NT2/D1 (cell line): ENCODE results near the gene CLEC18B.
"Not testable (repeated sequence)": the region's sequence is repeated elsewhere in the genome, so short reads cannot be mapped to it uniquely, and the experiment has no call there.

Experiments
- DNase-seq: peaks from one replicate; pipeline ENCODE4 v3.0.0-alpha.2; 2011; ENCODE audit warnings: low read depth, low spot score
- H3K27me3 ChIP-seq: 2 replicates; pipeline ENCODE4 v1.6.0; 2011; ENCODE audit warnings: mild to moderate bottlenecking; ENCODE audit not compliant: insufficient read length, insufficient read depth
- H3K36me3 ChIP-seq: 2 replicates; pipeline ENCODE4 v1.6.1; 2011; ENCODE audit warnings: mild to moderate bottlenecking, low read length, mixed read lengths; ENCODE audit not compliant: insufficient read depth, insufficient read length
- H3K4me1 ChIP-seq: 2 replicates; pipeline ENCODE4 v1.5.1; 2011; ENCODE audit not compliant: insufficient read depth, insufficient read length
- H3K4me3 ChIP-seq: 2 replicates; pipeline ENCODE4 v1.5.1; 2011; ENCODE audit warnings: low read depth; ENCODE audit not compliant: insufficient read length
- H3K9ac ChIP-seq: 2 replicates; pipeline ENCODE4 v1.6.0; 2011; ENCODE audit warnings: low read depth; ENCODE audit not compliant: insufficient read length
- H3K9me3 ChIP-seq: 2 replicates; pipeline ENCODE4 v1.5.1; 2011; ENCODE audit warnings: mild to moderate bottlenecking, low read length; ENCODE audit not compliant: insufficient read depth
- SUZ12 ChIP-seq: IDR thresholded peaks from 2 replicates; pipeline ENCODE4 v1.6.1; 2011; ENCODE audit not compliant: insufficient read length, insufficient read depth; ENCODE audit errors: extremely low read depth
- YY1 ChIP-seq: IDR thresholded peaks from 2 replicates; pipeline ENCODE4 v1.6.1; 2011; ENCODE audit not compliant: insufficient read length, insufficient read depth
- ZNF274 ChIP-seq: IDR thresholded peaks from 2 replicates; pipeline ENCODE4 v1.6.1; 2011; ENCODE audit warnings: mild to moderate bottlenecking, low read depth, low read length

Gene CLEC18B

DNA sequence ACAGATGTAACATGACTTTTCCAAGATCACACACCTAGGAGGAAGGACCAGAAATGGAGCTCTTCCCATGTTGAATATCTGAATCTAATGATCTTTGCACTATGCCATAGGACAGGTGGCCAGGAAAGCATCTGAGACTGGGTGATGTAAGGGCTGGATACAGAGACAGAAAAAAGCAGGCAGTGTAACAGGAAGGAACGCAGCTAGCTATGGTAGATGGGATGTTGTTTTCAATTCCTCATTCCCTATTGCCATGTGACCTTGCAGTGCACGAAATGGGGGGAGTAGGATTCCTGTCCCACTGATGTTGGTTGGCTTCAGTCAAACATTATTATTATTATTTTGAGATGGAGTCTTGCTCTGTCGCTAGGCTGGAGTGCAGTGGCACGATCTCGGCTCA lies 48.9 kb downstream of the CLEC18B start:
- no peaks in the 10 kb centered on the region for H3K27me3 ChIP-seq
- H3K4me1 ChIP-seq, result no peaks in the 10 kb centered on the region
- H3K36me3 ChIP-seq, result no peaks in the 10 kb centered on the region
- no peak for DNase-seq
- TF ChIP-seq YY1 (no peak), ZNF274 (no peak), SUZ12 (no peak)
- no peak overlapping the region for H3K4me3 ChIP-seq
- H3K9me3 ChIP-seq, result no peaks in the 10 kb centered on the region
- no peak overlapping the region for H3K9ac ChIP-seq

DNA sequence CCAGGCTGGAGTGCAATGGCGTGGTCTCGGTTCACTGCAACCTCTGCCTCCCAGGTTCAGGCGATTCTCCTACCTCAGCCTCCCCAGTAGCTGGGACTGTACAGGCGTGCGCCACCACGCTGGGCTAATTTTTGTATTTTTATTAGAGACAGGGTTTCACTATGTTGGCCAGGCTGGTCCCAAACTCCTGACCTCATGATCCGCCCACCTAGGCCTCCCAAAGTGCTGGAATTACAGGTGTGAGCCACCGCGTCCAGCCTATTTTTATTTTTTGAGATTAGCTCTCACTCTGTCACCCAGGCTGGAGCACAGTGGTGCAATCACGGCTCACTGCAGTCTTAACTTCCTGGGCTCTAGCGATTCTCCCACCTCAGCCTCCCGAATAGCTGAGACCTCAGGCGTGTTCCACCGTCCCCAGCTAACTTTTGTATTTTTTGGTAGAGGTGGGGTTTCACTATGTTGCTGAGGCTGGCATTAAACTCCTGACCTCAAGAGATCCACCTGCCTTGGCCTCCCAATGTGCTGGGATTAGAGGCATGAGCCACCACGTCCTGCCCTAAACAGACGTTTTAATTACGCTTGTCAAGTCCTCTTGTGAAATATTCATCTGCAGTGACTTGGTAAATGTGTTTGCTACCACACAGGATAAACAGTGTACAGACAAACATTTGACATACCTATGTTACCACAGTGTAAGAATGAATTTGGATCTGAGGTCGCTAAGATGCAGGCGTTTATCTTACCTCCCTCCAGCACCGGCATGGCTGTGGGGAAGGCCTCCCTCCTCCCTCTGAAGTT lies 50.7 kb downstream of the CLEC18B start:
- not testable (repeated sequence) for H3K4me1 ChIP-seq, H3K4me3 ChIP-seq, H3K27me3 ChIP-seq, H3K9me3 ChIP-seq, H3K36me3 ChIP-seq, H3K9ac ChIP-seq, DNase-seq

DNA sequence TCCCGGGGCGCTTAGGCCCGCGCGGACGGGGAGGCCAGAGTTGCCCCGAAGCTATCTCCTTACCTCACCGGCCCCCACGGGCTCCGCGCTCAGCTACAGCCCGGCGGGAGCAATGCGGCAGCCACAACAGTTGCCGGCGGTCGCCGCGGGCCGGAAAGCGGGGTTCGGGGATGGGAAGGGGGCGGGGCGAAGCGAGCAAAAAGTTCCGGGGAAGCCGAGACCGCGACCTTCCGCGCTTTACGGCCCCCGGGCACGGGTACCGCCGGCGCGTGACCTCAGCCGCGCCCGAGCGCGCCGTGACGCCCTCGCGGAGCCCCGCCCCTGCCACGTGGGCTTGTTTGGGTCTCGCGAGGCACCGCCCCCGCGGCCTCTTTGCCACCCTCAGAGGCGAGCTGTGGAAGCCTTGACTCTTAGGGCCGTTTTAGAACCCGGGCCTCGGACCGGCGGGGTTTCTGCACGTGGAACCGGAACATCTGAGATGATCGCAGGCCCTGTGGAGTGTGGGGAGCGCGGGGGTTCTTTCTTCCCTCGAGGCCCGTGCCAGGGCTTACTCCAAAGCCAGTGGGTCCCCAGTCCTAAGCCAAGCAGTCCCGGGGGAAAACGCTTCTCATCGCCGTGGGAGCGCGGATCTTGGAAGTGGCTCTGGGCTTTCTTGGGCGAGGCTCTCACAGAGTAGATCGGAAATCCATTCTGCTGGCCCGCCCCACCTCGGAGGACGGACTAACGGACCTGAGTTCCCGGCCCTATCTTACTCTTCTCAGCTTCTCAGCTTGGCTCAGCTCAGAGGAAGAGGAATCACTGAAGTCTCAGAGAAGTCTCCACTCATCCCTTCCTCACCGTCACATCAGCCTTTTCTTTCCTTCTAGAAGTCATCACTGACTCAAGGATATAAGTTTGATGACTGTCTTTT lies 53.0 kb downstream of the CLEC18B start:
- H3K4me1 ChIP-seq, H3K9me3 ChIP-seq, H3K27me3 ChIP-seq: not testable (repeated sequence)
- peak overlapping the region; percentile 97 for H3K4me3 ChIP-seq
- peak overlapping the region; percentile 96 for H3K9ac ChIP-seq
- DNase-seq, result peak; percentile 71
- peaks cover 14% of the 10 kb centered on the region for H3K36me3 ChIP-seq

DNA sequence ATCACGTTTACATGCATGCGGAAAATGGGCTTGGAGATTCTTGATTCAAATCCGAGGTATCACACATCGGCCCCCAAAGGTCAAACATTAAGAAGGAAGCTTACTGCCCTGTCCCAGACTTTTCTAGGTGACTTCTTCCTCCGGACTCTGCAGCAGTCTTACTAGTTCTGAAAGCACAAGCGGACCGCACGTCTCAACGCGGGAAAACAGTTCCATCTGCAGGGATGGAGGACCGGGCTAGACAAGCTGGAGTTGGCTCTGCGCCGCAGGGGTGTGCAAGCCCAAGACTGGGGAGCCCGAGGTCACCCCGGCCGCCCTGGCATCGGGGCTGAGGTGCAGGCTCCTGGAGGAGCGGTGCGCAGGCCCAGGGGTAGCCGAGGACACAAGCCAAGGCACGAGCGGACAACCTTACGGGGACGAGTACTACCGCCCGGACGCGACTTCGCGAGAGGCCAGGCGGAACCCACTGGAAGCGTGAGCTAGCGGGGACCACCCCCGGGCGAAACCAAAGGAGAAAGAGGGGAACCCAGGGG lies 53.7 kb downstream of the CLEC18B start:
- H3K4me1 ChIP-seq, H3K27me3 ChIP-seq, H3K9me3 ChIP-seq, DNase-seq: not testable (repeated sequence)
- Histone ChIP-seq H3K9ac (peak overlapping the region; percentile 96), H3K36me3 (peaks cover 18% of the 10 kb centered on the region), H3K4me3 (peak overlapping the region; percentile 97)

DNA sequence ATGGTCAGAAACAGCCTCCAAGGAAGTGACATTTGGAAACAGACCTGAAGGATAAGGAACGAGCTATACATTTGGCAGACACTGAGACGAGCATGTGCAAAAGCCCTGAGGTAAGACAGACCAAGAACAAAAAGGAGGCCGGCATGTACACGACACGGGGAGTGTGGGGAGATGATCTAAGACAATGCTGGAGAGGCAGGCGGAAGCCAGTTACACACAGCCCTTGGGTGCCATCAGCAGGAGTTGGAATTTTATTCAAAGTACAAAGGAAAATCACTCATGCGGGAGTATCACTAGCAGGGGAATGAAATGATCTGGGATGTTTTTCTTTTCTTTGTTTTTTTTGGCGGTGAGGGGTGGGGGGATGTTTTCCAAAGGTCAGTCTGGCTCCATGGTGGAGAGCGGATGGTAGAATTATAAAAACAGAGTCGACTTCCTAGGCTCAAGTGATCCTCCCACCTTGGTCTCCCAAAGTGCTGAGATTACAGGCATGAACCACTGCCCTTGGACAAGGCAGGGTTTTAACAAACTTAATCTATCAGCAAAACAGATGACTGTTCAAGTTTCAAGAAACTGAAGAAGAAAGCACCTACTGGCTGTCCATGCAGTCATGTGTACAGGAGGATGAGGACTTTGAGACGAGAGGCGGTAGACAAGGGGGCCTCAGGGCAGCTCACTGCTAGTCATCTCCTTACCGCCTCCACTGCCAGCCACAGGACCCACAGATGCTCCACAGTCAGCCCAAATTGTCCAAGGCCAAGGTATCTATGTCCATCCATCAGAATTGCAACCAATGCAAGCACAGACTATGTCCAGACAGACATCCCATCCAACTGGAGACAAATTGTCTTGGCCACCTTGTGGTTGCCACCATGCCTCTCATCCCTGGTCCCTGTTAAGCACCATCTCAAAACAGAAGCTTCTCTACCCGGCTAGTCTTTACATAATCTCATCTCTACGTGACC lies 59.4 kb downstream of the CLEC18B start:
- not testable (repeated sequence) for H3K9me3 ChIP-seq, H3K27me3 ChIP-seq, H3K4me1 ChIP-seq, H3K4me3 ChIP-seq, DNase-seq, H3K9ac ChIP-seq
- peaks cover 43% of the 10 kb centered on the region for H3K36me3 ChIP-seq
